Activated CD8-positive, alpha-beta memory T cell treated with anti-CD3 and anti-CD28 coated beads, Interleukin-2, amount 10 ng/mL, durations not matched to agents 7 days and 5 days (primary cell): ENCODE measurements around the gene DDX5. TPM values are rescaled to one million over a fixed set of nuclear protein-coding genes. Genes with fewer than 3 reads are reported as not detected.
A peak's percentile ranks its signal among the peaks of the same experiment; 100 is the strongest.

Experiments used
- ATAC-seq: fragments of 150-1000 bp; cut with Tn5 transposase; one replicate; pipeline ENCODE4 v1.10.0; 2021; ENCODE audit warnings: moderate library complexity
- CTCF ChIA-PET: fragments of 350-600 bp; sonication (Branson Sonifier 250); formaldehyde crosslinking; loops from one replicate; lab custom pipeline; 2021; ENCODE audit warnings: antibody characterized with exemption; lab: Charles Lee
- DNase-seq: peaks from one replicate; pipeline ENCODE4 v3.0.0-alpha.2; 2020
- H3K27ac Mint-ChIP-seq: one replicate; pipeline ENCODE4 v1.8.0; 2021; ENCODE audit warnings: mild to moderate bottlenecking, mixed read lengths
- H3K27me3 Mint-ChIP-seq: one replicate; pipeline ENCODE4 v1.8.0; 2021; ENCODE audit warnings: mixed read lengths
- H3K36me3 Mint-ChIP-seq: one replicate; pipeline ENCODE4 v1.8.0; 2021; ENCODE audit warnings: mild to moderate bottlenecking, mixed read lengths
- H3K4me1 Mint-ChIP-seq: one replicate; pipeline ENCODE4 v1.8.0; 2021; ENCODE audit warnings: mixed read lengths
- H3K4me3 Mint-ChIP-seq: one replicate; pipeline ENCODE4 v1.8.0; 2021; ENCODE audit warnings: mild to moderate bottlenecking, moderate library complexity, mixed read lengths
- H3K9me3 Mint-ChIP-seq: one replicate; pipeline ENCODE4 v1.8.0; 2022; ENCODE audit warnings: low read depth, mixed read lengths
- total RNA-seq, 2 experiments: library from RNA; stranded (reverse); gene quantifications; one replicate each; pipeline ENCODE4 v1.2.3, GENCODE V29; 2021

DDX5 gene
- total RNA-seq, 2 experiments from 2014 or later: 842 to 926 TPM

GRCh38 chr17:64533784-64534183 is 27.7 kb upstream of the DDX5 start:
- Mint-ChIP-seq H3K27ac (no peak overlapping the region), H3K27me3 (no peaks in the 10 kb centered on the region), H3K4me3 (no peak overlapping the region), H3K9me3 (no peaks in the 10 kb centered on the region), H3K36me3 (peaks cover 66% of the 10 kb centered on the region), H3K4me1 (no peaks in the 10 kb centered on the region)
- ATAC-seq (no peak), DNase-seq (no peak)
- CTCF ChIA-PET: interaction anchor here (1.2 to 2.5 kb wide), 3 partner anchors 43 to 115 kb away, joined by 3 to 12 read pairs (median 3); no protein-coding TSS in a partner anchor

DNA sequence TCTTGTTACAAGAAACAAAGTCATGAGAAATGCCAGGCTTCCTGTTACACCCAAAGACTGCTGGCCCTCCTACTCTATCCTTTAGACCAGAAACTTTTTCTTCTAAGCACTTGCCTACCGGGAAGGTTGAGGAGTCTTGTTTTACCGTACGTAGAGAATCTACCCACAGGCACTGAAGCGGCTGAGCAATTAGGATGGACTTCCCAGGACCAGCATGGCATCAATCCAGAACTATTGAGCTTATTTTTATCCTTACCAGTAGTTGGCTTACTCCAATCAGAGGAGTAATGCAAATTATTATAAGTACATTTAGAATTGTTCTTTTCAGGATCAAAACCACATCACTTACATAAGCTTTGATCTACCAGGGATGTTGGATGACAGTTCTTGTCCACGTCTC is 26.3 kb upstream of the DDX5 start:
- Mint-ChIP-seq H3K4me1 (no peaks in the 10 kb centered on the region), H3K27me3 (no peaks in the 10 kb centered on the region), H3K4me3 (no peak overlapping the region), H3K9me3 (no peaks in the 10 kb centered on the region), H3K36me3 (peaks cover 63% of the 10 kb centered on the region), H3K27ac (no peak overlapping the region)
- DNase-seq (no peak), ATAC-seq (no peak)
- CTCF ChIA-PET: interaction anchor here (2.5 kb wide), 1 partner anchor 113 kb away, joined by 12 read pairs; no protein-coding TSS in a partner anchor

- Mint-ChIP-seq H3K27ac (no peak overlapping the region), H3K27me3 (no peaks in the 10 kb centered on the region), H3K36me3 (peaks cover 62% of the 10 kb centered on the region), H3K9me3 (no peaks in the 10 kb centered on the region), H3K4me1 (no peaks in the 10 kb centered on the region), H3K4me3 (no peak overlapping the region)
- no peak for DNase-seq
- ATAC-seq: no peak
- CTCF ChIA-PET: interaction anchor here (0.7 kb wide), 1 partner anchor 14 kb away, joined by 3 read pairs; no protein-coding TSS in a partner anchor
Observed at GRCh38 chr17:64531955-64532371, 25.9 kb upstream of the DDX5 start.

- CTCF ChIA-PET: interaction anchor here (1.0 kb wide), 1 partner anchor 108 kb away, joined by 3 read pairs; no protein-coding TSS in a partner anchor
- DNase-seq (no peak), ATAC-seq (no peak)
- H3K27me3 Mint-ChIP-seq: no peaks in the 10 kb centered on the region
- H3K27ac Mint-ChIP-seq: no peak overlapping the region
- no peaks in the 10 kb centered on the region for H3K9me3 Mint-ChIP-seq
- H3K4me1 Mint-ChIP-seq: no peaks in the 10 kb centered on the region
- H3K4me3 Mint-ChIP-seq: no peak overlapping the region
- peaks cover 61% of the 10 kb centered on the region for H3K36me3 Mint-ChIP-seq
Observed at GRCh38 chr17:64529221-64529620, 23.1 kb upstream of the DDX5 start.

- H3K27ac Mint-ChIP-seq: no peak overlapping the region
- no peaks in the 10 kb centered on the region for H3K4me1 Mint-ChIP-seq
- DNase-seq (no peak), ATAC-seq (no peak)
- no peak overlapping the region for H3K4me3 Mint-ChIP-seq
- CTCF ChIA-PET: interaction anchor here (1.0 kb wide), 1 partner anchor 107 kb away, joined by 3 read pairs; no protein-coding TSS in a partner anchor
- no peaks in the 10 kb centered on the region for H3K9me3 Mint-ChIP-seq
- no peaks in the 10 kb centered on the region for H3K27me3 Mint-ChIP-seq
- peaks cover 56% of the 10 kb centered on the region for H3K36me3 Mint-ChIP-seq
Observed at GRCh38 chr17:64527914-64528313, 21.8 kb upstream of the DDX5 start.

DNA sequence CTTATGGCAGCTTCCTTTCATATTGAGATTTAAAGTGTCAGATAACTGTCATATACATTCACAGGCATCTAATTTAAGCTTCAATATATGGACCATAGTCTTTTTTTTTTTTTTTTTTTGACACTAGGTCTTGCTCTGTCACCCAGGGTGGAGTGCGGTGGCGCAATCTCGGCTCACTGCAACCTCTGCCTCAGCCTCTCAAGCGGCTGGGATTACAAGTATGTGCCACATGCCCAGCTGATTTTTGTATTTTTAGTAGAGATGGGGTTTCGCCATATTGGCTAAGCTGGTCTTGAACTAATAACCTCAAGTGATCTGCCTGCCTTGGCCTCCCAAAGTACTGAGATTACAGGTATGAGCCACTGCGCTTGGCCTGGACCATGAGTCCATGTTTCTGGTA is 14.3 kb upstream of the DDX5 start:
- H3K4me1 Mint-ChIP-seq: peaks cover 1% of the 10 kb centered on the region
- peaks cover 43% of the 10 kb centered on the region for H3K36me3 Mint-ChIP-seq
- no peak overlapping the region for H3K27ac Mint-ChIP-seq
- H3K4me3 Mint-ChIP-seq: no peak overlapping the region
- CTCF ChIA-PET: interaction anchor here (0.7 kb wide), 1 partner anchor 126 kb away, joined by 3 read pairs; no protein-coding TSS in a partner anchor
- H3K27me3 Mint-ChIP-seq: no peaks in the 10 kb centered on the region
- no peak for DNase-seq
- no peaks in the 10 kb centered on the region for H3K9me3 Mint-ChIP-seq
- ATAC-seq: no peak

GRCh38 chr17:64519601-64520000 is 13.5 kb upstream of the DDX5 start:
- no peak for ATAC-seq
- H3K27ac Mint-ChIP-seq: no peak overlapping the region
- DNase-seq: no peak
- no peaks in the 10 kb centered on the region for H3K27me3 Mint-ChIP-seq
- H3K4me3 Mint-ChIP-seq: no peak overlapping the region
- no peaks in the 10 kb centered on the region for H3K9me3 Mint-ChIP-seq
- CTCF ChIA-PET: interaction anchor here (1.3 kb wide), 1 partner anchor 12 kb away, joined by 6 read pairs; the partner anchor contains the start of gene CEP95
- H3K4me1 Mint-ChIP-seq: peaks cover 5% of the 10 kb centered on the region
- peaks cover 47% of the 10 kb centered on the region for H3K36me3 Mint-ChIP-seq

GRCh38 chr17:64515829-64516228 is 9.7 kb upstream of the DDX5 start:
- DNase-seq (no peak), ATAC-seq (no peak)
- H3K9me3 Mint-ChIP-seq: no peaks in the 10 kb centered on the region
- CTCF ChIA-PET: interaction anchor here (0.8 to 1.6 kb wide), 6 partner anchors 18 to 97 kb away, joined by 3 to 7 read pairs (median 4); partner anchors contain the start of gene POLG2
- H3K4me3 Mint-ChIP-seq: no peak overlapping the region
- H3K27me3 Mint-ChIP-seq: no peaks in the 10 kb centered on the region
- H3K4me1 Mint-ChIP-seq: peaks cover 10% of the 10 kb centered on the region
- peak overlapping the region; percentile 30 for H3K27ac Mint-ChIP-seq
- peaks cover 53% of the 10 kb centered on the region for H3K36me3 Mint-ChIP-seq

GRCh38 chr17:64515419-64515818 is 9.3 kb upstream of the DDX5 start:
- H3K4me1 Mint-ChIP-seq: peaks cover 10% of the 10 kb centered on the region
- DNase-seq (no peak), ATAC-seq (no peak)
- no peaks in the 10 kb centered on the region for H3K9me3 Mint-ChIP-seq
- peak overlapping the region; percentile 14 for H3K27ac Mint-ChIP-seq
- no peaks in the 10 kb centered on the region for H3K27me3 Mint-ChIP-seq
- H3K4me3 Mint-ChIP-seq: no peak overlapping the region
- H3K36me3 Mint-ChIP-seq: peaks cover 56% of the 10 kb centered on the region
- CTCF ChIA-PET: interaction anchor here (0.8 to 1.4 kb wide), 5 partner anchors 18 to 97 kb away, joined by 3 to 5 read pairs (median 3); partner anchors contain the start of gene POLG2

GRCh38 chr17:64509179-64509578 is 3.1 kb upstream of the DDX5 start:
- Mint-ChIP-seq H3K36me3 (peaks cover 50% of the 10 kb centered on the region), H3K27me3 (peaks cover 2% of the 10 kb centered on the region), H3K4me1 (peaks cover 33% of the 10 kb centered on the region), H3K9me3 (no peaks in the 10 kb centered on the region), H3K4me3 (peak overlapping the region; percentile 38), H3K27ac (no peak overlapping the region)
- CTCF ChIA-PET: interaction anchor here (1.1 to 1.4 kb wide), 3 partner anchors 18 to 94 kb away, joined by 3 to 5 read pairs (median 3); no protein-coding TSS in a partner anchor
- ATAC-seq: no peak
- DNase-seq: no peak

DNA sequence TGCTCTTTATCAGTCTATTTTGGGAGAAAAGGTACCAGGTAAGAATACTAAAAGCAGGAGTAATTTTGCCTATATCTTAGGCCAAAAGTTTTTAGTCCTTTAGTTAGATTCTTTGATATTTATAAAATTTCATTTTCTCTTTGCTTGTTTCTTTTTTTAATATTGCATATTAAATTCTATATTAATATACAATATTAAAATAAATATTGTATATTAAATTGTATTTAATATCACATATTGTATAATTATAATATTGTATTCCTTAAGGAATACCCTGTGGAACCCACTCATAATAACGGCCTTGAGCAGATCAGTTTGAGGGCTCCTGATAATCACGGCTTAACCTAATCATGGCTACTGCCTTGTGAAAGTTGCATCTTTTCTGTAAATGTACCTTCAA is 2.6 kb upstream of the DDX5 start:
- no peak overlapping the region for H3K27ac Mint-ChIP-seq

DNA sequence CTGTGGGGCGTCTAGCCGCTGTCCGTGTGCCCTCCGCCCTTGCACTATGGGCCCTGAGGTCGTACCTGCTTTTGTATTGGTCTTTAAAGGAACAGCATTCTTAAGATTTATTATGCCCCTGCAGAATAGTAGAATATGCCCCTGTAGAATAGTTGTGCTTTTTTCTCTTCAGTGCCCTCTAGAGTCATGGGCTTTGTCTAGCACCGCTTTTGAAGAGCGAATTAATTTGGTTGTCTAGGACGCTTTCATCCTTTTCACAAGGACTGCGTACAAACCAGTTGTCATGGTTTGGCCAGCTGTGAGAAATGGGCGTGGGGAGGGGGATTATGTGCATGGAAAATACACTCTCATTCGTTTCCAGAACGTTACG is 1.3 kb upstream of the DDX5 start:
- CTCF ChIA-PET: interaction anchor here (0.7 to 7.2 kb wide), 13 partner anchors 9 to 431 kb away, joined by 3 to 68 read pairs (median 5); partner anchors contain the start of gene POLG2
- DNase-seq: peak; percentile 62
- peak; percentile 25 for ATAC-seq
- Mint-ChIP-seq H3K4me3 (peak overlapping the region; percentile 100), H3K27ac (peak overlapping the region; percentile 100), H3K9me3 (no peaks in the 10 kb centered on the region), H3K27me3 (peaks cover 2% of the 10 kb centered on the region), H3K36me3 (peaks cover 59% of the 10 kb centered on the region), H3K4me1 (peaks cover 48% of the 10 kb centered on the region)

More for the DNA sequence above, 2.6 kb upstream of the DDX5 start:
- ATAC-seq: no peak
- no peaks in the 10 kb centered on the region for H3K9me3 Mint-ChIP-seq
- no peak for DNase-seq
- peak overlapping the region; percentile 100 for H3K4me3 Mint-ChIP-seq
- H3K4me1 Mint-ChIP-seq: peaks cover 37% of the 10 kb centered on the region
- peaks cover 52% of the 10 kb centered on the region for H3K36me3 Mint-ChIP-seq
- H3K27me3 Mint-ChIP-seq: peaks cover 2% of the 10 kb centered on the region
- CTCF ChIA-PET: interaction anchor here (1.1 to 1.3 kb wide), 2 partner anchors 17 to 89 kb away, joined by 3 to 5 read pairs; no protein-coding TSS in a partner anchor

GRCh38 chr17:64506576-64507412 is 705 bp upstream of the DDX5 start, which contains the start of gene CEP95:
Gene CEP95 (plus strand): TSS chr17:64506977. CDS start chr17:64507098, 121 bp downstream.
- peaks cover 52% of the 10 kb centered on the region for H3K4me1 Mint-ChIP-seq
- no peaks in the 10 kb centered on the region for H3K9me3 Mint-ChIP-seq

More at GRCh38 chr17:64506576-64507412, 705 bp upstream of the DDX5 start, which contains the start of gene CEP95:
- peaks cover 2% of the 10 kb centered on the region for H3K27me3 Mint-ChIP-seq
- ATAC-seq: peak; percentile 72
- peaks cover 63% of the 10 kb centered on the region for H3K36me3 Mint-ChIP-seq
- CTCF ChIA-PET: interaction anchor here (0.9 to 7.2 kb wide), 9 partner anchors 8 to 432 kb away, joined by 3 to 68 read pairs (median 6); partner anchors contain the start of gene POLG2
- H3K27ac Mint-ChIP-seq: peak within 1 kb of the TSS; percentile 100
- DNase-seq: peak; percentile 98
- peak within 1 kb of the TSS; percentile 100 for H3K4me3 Mint-ChIP-seq
